T-helper 1 cell treated with Interleukin-12 subunit alpha and Interleukin-12 subunit beta and Interleukin-4 antibody, amounts not matched to agents 30 μg/mL and 1 μg/mL, for 36 hours (primary cell): ENCODE data around the gene CASTOR1.

Source experiments
- H3K27ac Mint-ChIP-seq: one replicate; pipeline ENCODE4 v1.8.0; 2021; ENCODE audit warnings: mild to moderate bottlenecking, mixed read lengths
- H3K27me3 Mint-ChIP-seq: one replicate; pipeline ENCODE4 v1.8.0; 2021; ENCODE audit warnings: low read depth, mixed read lengths
- H3K36me3 Mint-ChIP-seq: one replicate; pipeline ENCODE4 v1.8.0; 2021; ENCODE audit warnings: low read depth, mixed read lengths
- H3K4me1 Mint-ChIP-seq: one replicate; pipeline ENCODE4 v1.8.0; 2021; ENCODE audit warnings: low read depth, mixed read lengths
- H3K4me3 Mint-ChIP-seq: one replicate; pipeline ENCODE4 v1.8.0; 2021; ENCODE audit warnings: mild to moderate bottlenecking, moderate library complexity, mixed read lengths
- H3K9me3 Mint-ChIP-seq: one replicate; pipeline ENCODE4 v1.8.0; 2021; ENCODE audit warnings: mixed read lengths

CASTOR1 gene

DNA sequence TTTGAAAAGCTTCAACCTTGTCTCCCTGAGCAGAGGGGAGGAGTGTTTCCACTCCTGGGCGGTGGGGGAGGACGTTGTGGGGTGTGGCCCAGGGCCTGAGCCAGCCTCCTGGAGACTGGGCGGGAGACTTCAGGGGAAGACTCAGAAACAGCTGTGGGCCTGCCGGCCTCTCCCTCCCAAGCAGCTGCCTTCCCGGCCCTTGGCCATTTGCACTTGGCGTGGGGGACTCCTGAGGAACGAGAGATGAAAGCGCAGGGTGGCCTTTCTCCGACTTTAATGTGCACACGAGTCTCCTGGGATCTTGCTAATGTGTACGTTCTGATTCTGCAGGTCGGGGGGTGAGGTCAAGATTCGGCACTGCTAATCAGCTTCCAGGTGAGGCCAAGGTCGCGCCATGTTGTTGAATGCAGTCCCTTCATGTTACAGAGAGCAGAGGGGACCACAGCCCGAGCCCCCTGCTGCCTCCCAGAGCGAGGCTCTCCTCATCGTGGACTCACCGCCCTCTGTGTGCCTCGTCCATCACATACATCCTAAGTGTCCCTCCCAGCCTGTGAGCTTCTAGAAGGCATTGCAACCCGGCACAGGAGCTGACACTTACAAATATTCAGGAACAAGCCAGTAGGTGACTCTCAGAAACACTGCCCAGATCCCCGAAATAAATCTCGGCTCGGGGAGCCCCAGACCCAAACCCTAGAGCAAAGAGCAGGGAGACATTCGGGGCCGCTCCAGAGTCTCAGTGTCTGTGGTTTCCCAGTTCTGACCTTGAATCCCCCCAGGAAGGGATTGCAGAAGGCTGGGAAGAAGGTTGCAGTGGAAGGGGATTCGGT, 50.4 kb downstream of the CASTOR1 start:
- no peaks in the 10 kb centered on the region for H3K27me3 Mint-ChIP-seq
- no peaks in the 10 kb centered on the region for H3K9me3 Mint-ChIP-seq
- H3K4me1 Mint-ChIP-seq = peaks cover 42% of the 10 kb centered on the region
- no peak overlapping the region for H3K4me3 Mint-ChIP-seq
- H3K27ac Mint-ChIP-seq = peak overlapping the region; percentile 49
- H3K36me3 Mint-ChIP-seq = peaks cover 24% of the 10 kb centered on the region

DNA sequence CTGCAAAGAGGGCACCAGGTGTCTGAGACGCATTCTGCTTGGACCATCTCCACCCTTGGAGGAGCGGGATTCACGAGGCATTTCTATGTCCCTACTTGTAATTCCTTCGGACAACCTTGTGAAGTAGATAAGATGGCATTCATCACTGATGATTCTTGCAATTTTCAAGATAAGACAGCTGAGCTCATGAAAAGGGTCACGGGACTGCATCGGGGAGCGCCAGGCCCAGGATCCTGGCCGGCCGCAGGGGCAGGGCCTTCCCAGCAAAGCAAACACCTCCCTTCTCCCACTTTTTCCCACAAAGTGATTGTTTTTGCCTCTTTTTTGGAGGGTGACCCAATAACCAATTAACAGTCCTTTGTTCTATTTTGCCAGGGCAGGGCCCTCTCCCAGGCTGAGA, 51.2 kb downstream of the CASTOR1 start:
- Mint-ChIP-seq H3K36me3 (peaks cover 17% of the 10 kb centered on the region), H3K27me3 (no peaks in the 10 kb centered on the region), H3K9me3 (no peaks in the 10 kb centered on the region), H3K4me3 (no peak overlapping the region), H3K27ac (no peak overlapping the region), H3K4me1 (peaks cover 34% of the 10 kb centered on the region)

GRCh38 chr22:30236875-30237274, 52.4 kb downstream of the CASTOR1 start:
- Mint-ChIP-seq H3K9me3 (no peaks in the 10 kb centered on the region), H3K27ac (peak overlapping the region; percentile 12), H3K4me3 (no peak overlapping the region), H3K4me1 (peaks cover 26% of the 10 kb centered on the region), H3K27me3 (no peaks in the 10 kb centered on the region), H3K36me3 (peaks cover 11% of the 10 kb centered on the region)

DNA sequence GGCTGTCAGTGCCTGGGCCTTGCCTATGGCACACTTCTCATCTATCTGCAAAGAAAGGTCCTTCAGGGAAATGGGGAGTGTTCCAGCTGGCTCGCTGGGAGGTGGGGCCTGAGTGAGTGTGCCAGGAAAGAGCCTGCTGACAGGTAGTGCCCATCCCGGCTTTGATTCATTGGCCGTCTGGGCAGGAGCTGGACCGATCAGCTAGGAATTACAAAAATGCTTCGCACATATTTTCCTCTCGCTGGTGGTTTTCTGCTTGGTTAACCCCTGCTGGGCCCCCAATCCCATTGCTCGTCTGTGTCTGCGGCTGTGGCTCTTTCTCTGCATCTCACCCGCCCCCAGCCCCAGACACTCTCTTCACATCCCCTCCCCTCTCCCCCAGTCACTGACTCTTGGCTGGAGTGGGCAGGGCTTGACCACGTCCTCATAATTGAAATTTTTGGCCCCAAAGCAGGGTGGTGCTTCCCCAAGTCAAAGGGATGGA, 53.6 kb downstream of the CASTOR1 start:
- peaks cover 19% of the 10 kb centered on the region for H3K4me1 Mint-ChIP-seq
- H3K4me3 Mint-ChIP-seq = no peak overlapping the region
- H3K36me3 Mint-ChIP-seq = peaks cover 9% of the 10 kb centered on the region
- H3K27me3 Mint-ChIP-seq = no peaks in the 10 kb centered on the region
- no peaks in the 10 kb centered on the region for H3K9me3 Mint-ChIP-seq
- H3K27ac Mint-ChIP-seq = no peak overlapping the region
